SK-N-SH treated with all-trans-retinoic acid at 6 μM for 48 hours (cell line): Measurements from ENCODE around the gene KCTD1.

Experiments
- ATAC-seq: fragments of 200-7000 bp; cut with Tn5 transposase; 3 replicates; pipeline ENCODE4 v1.9.1; 2020; ENCODE audit warnings: mild to moderate bottlenecking, moderate library complexity
- ARNTL ChIP-seq: fragments of 450-650 bp; formaldehyde crosslinking; IDR thresholded peaks from 2 replicates; pipeline ENCODE4 v1.5.0; 2020; ENCODE audit warnings: low read depth, mild to moderate bottlenecking, moderate library complexity, borderline replicate concordance
- BACH2 ChIP-seq: fragments of 250-450 bp; sonication (Bioruptor Pico); IDR thresholded peaks from 2 replicates; pipeline ENCODE4 v1.9.0; 2021; ENCODE audit warnings: mild to moderate bottlenecking, borderline replicate concordance
- CSDC2 ChIP-seq: fragments of 250-450 bp; sonication (Bioruptor Pico); IDR thresholded peaks from 2 replicates; pipeline ENCODE4 v1.5.0; 2020; ENCODE audit warnings: mild to moderate bottlenecking, moderate library complexity
- ESRRG ChIP-seq: fragments of 250-450 bp; sonication (Bioruptor Pico); IDR thresholded peaks from 2 replicates; pipeline ENCODE4 v1.6.1; 2021; ENCODE audit warnings: mild to moderate bottlenecking
- GLIS3 ChIP-seq: fragments of 250-450 bp; sonication (Bioruptor Pico); IDR thresholded peaks from 2 replicates; pipeline ENCODE4 v1.5.0; 2020; ENCODE audit warnings: mild to moderate bottlenecking, moderate library complexity
- ISL1 ChIP-seq: fragments of 250-450 bp; sonication (Bioruptor Pico); IDR thresholded peaks from 2 replicates; pipeline ENCODE4 v2.1.2; 2022; ENCODE audit warnings: mild to moderate bottlenecking, moderate library complexity
- OSR1 ChIP-seq: fragments of 250-450 bp; sonication (Bioruptor Pico); IDR thresholded peaks from 2 replicates; pipeline ENCODE4 v1.8.0; 2022; ENCODE audit warnings: moderate library complexity, mild to moderate bottlenecking, inconsistent platforms
- PATZ1 ChIP-seq: fragments of 250-450 bp; sonication (Bioruptor Pico); IDR thresholded peaks from 2 replicates; pipeline ENCODE4 v1.8.0; 2020; ENCODE audit warnings: mild to moderate bottlenecking, moderate library complexity, borderline replicate concordance
- PPARA ChIP-seq: fragments of 250-450 bp; sonication (Bioruptor Pico); IDR thresholded peaks from 2 replicates; pipeline ENCODE4 v1.5.0; 2020; ENCODE audit warnings: mild to moderate bottlenecking, borderline replicate concordance
- RARB ChIP-seq: fragments of 250-450 bp; sonication (Bioruptor Pico); IDR thresholded peaks from 2 replicates; pipeline ENCODE4 v1.8.0; 2021; ENCODE audit warnings: mild to moderate bottlenecking, moderate library complexity
- SNAI2 ChIP-seq: fragments of 250-450 bp; sonication (Bioruptor Pico); IDR thresholded peaks from 2 replicates; pipeline ENCODE4 v1.5.0; 2020; ENCODE audit warnings: mild to moderate bottlenecking, moderate library complexity
- TCF4 ChIP-seq: fragments of 250-450 bp; sonication (Bioruptor Pico); IDR thresholded peaks from 2 replicates; pipeline ENCODE4 v1.8.0; 2021; ENCODE audit warnings: mild to moderate bottlenecking, moderate library complexity, borderline replicate concordance
- TOX ChIP-seq: fragments of 250-450 bp; sonication (Bioruptor Pico); IDR thresholded peaks from 2 replicates; pipeline ENCODE4 v1.8.0; 2021; ENCODE audit warnings: mild to moderate bottlenecking, moderate library complexity, borderline replicate concordance
- TSHZ2 ChIP-seq: fragments of 250-450 bp; sonication (Bioruptor Pico); IDR thresholded peaks from 2 replicates; pipeline ENCODE4 v1.5.0; 2020; ENCODE audit warnings: mild to moderate bottlenecking, moderate library complexity
- ZC3H10 ChIP-seq: fragments of 250-450 bp; sonication (Bioruptor Pico); IDR thresholded peaks from 2 replicates; pipeline ENCODE4 v1.5.1; 2021; ENCODE audit warnings: mild to moderate bottlenecking, moderate library complexity
- ZFP3 ChIP-seq: fragments of 250-450 bp; sonication (Bioruptor Pico); IDR thresholded peaks from 2 replicates; pipeline ENCODE4 v1.5.0; 2020; ENCODE audit warnings: mild to moderate bottlenecking, moderate library complexity
- ZFP30 ChIP-seq: fragments of 450-650 bp; formaldehyde crosslinking; IDR thresholded peaks from 2 replicates; pipeline ENCODE4 v1.5.0; 2022; ENCODE audit warnings: mild to moderate bottlenecking, moderate library complexity
- ZNF70 ChIP-seq: fragments of 450-650 bp; formaldehyde crosslinking; IDR thresholded peaks from 2 replicates; pipeline ENCODE4 v1.5.0; 2020; ENCODE audit warnings: mild to moderate bottlenecking, moderate library complexity
- ZNF8 ChIP-seq: fragments of 450-650 bp; formaldehyde crosslinking; IDR thresholded peaks from 2 replicates; pipeline ENCODE4 v1.5.0; 2020; ENCODE audit warnings: mild to moderate bottlenecking, moderate library complexity
- TF ChIP-seq, protein P1 (sequence below): fragments of 250-450 bp; sonication (Bioruptor Pico); IDR thresholded peaks from 2 replicates; pipeline ENCODE4 v1.5.1; 2020; ENCODE audit warnings: low read depth, mild to moderate bottlenecking, moderate library complexity
- TF ChIP-seq, protein P2 (sequence below): fragments of 250-450 bp; sonication (Bioruptor Pico); IDR thresholded peaks from 2 replicates; pipeline ENCODE4 v1.5.1; 2021; ENCODE audit warnings: mild to moderate bottlenecking, moderate library complexity
- TF ChIP-seq, protein P3 (sequence below): fragments of 250-450 bp; sonication (Bioruptor Pico); IDR thresholded peaks from 2 replicates; pipeline ENCODE4 v1.8.0; 2021; ENCODE audit warnings: low read depth, mild to moderate bottlenecking, moderate library complexity, borderline replicate concordance

The KCTD1 gene

GRCh38 chr18:26524002-26524401 is 24.4 kb downstream of the KCTD1 start:
- TF ChIP-seq, protein P1, sequence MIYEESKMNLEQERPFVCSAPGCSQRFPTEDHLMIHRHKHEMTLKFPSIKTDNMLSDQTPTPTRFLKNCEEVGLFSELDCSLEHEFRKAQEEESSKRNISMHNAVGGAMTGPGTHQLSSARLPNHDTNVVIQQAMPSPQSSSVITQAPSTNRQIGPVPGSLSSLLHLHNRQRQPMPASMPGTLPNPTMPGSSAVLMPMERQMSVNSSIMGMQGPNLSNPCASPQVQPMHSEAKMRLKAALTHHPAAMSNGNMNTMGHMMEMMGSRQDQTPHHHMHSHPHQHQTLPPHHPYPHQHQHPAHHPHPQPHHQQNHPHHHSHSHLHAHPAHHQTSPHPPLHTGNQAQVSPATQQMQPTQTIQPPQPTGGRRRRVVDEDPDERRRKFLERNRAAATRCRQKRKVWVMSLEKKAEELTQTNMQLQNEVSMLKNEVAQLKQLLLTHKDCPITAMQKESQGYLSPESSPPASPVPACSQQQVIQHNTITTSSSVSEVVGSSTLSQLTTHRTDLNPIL (CRISPR knock-in tag), result no peak
- TF ChIP-seq ARNTL (CRISPR knock-in tag) (no peak), ZFP30 (CRISPR knock-in tag) (no peak), BACH2 (CRISPR knock-in tag) (no peak), ZNF70 (CRISPR knock-in tag) (no peak), PATZ1 (CRISPR knock-in tag) (no peak), ZFP3 (CRISPR knock-in tag) (no peak), TOX (no peak), TCF4 (CRISPR knock-in tag) (no peak), CSDC2 (no peak), GLIS3 (no peak), ZNF8 (no peak), ESRRG (CRISPR knock-in tag) (no peak), RARB (no peak), TSHZ2 (no peak), ZC3H10 (no peak), SNAI2 (CRISPR knock-in tag) (no peak), PPARA (CRISPR knock-in tag) (no peak)
- TF ChIP-seq, protein P2, sequence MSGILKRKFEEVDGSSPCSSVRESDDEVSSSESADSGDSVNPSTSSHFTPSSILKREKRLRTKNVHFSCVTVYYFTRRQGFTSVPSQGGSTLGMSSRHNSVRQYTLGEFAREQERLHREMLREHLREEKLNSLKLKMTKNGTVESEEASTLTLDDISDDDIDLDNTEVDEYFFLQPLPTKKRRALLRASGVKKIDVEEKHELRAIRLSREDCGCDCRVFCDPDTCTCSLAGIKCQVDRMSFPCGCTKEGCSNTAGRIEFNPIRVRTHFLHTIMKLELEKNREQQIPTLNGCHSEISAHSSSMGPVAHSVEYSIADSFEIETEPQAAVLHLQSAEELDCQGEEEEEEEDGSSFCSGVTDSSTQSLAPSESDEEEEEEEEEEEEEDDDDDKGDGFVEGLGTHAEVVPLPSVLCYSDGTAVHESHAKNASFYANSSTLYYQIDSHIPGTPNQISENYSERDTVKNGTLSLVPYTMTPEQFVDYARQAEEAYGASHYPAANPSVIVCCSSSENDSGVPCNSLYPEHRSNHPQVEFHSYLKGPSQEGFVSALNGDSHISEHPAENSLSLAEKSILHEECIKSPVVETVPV (CRISPR knock-in tag), result no peak
- TF ChIP-seq, protein P3, sequence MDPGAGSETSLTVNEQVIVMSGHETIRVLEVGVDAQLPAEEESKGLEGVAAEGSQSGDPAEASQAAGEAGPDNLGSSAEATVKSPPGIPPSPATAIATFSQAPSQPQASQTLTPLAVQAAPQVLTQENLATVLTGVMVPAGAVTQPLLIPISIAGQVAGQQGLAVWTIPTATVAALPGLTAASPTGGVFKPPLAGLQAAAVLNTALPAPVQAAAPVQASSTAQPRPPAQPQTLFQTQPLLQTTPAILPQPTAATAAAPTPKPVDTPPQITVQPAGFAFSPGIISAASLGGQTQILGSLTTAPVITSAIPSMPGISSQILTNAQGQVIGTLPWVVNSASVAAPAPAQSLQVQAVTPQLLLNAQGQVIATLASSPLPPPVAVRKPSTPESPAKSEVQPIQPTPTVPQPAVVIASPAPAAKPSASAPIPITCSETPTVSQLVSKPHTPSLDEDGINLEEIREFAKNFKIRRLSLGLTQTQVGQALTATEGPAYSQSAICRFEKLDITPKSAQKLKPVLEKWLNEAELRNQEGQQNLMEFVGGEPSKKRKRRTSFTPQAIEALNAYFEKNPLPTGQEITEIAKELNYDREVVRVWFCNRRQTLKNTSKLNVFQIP (CRISPR knock-in tag), result no peak
- no peak for ATAC-seq

- TF ChIP-seq GLIS3 (no peak), RARB (no peak), ZFP30 (CRISPR knock-in tag) (no peak), ISL1 (CRISPR knock-in tag) (no peak), BACH2 (CRISPR knock-in tag) (no peak), ZNF70 (CRISPR knock-in tag) (no peak)
- ATAC-seq, result no peak
These were observed 26.7 kb downstream of the KCTD1 start for GRCh38 chr18:26521617-26522016.

GRCh38 chr18:26520974-26521373 is 27.4 kb downstream of the KCTD1 start:
- ATAC-seq, result no peak
- TF ChIP-seq CSDC2 (no peak), RARB (no peak), SNAI2 (CRISPR knock-in tag) (no peak), ARNTL (CRISPR knock-in tag) (no peak), PPARA (CRISPR knock-in tag) (no peak), ESRRG (CRISPR knock-in tag) (no peak), BACH2 (CRISPR knock-in tag) (no peak), PATZ1 (CRISPR knock-in tag) (no peak), ZNF8 (no peak), OSR1 (CRISPR knock-in tag) (no peak), TSHZ2 (no peak), ZNF70 (CRISPR knock-in tag) (no peak), ZFP3 (CRISPR knock-in tag) (no peak), GLIS3 (no peak)
- TF ChIP-seq, protein P2 (CRISPR knock-in tag), result no peak
